BE2C (cell line): Measurements from ENCODE around the gene WSB2.

Experiments used
- DNase-seq: peaks from one replicate; pipeline ENCODE4 v3.0.0-alpha.2; 2020
- H3K27me3 ChIP-seq: fragments of 250-450 bp; sonication (Bioruptor Pico); 2 replicates; pipeline ENCODE4 v1.5.1; 2020; ENCODE audit warnings: mild to moderate bottlenecking
- H3K36me3 ChIP-seq: fragments of 250-450 bp; sonication (Bioruptor Pico); 2 replicates; pipeline ENCODE4 v1.5.1; 2020; ENCODE audit warnings: mild to moderate bottlenecking
- H3K4me1 ChIP-seq: fragments of 250-450 bp; sonication (Bioruptor Pico); 2 replicates; pipeline ENCODE4 v1.5.1; 2020
- H3K4me3 ChIP-seq: 2 replicates; pipeline ENCODE4 v1.5.1; 2011; ENCODE audit warnings: low read depth, low read length
- H3K9me3 ChIP-seq: fragments of 250-450 bp; sonication (Bioruptor Pico); 2 replicates; pipeline ENCODE4 v1.5.1; 2020
- TF ChIP-seq, protein P1 (sequence below): IDR thresholded peaks from 2 replicates; pipeline ENCODE4 v1.5.1; 2012; ENCODE audit warnings: mild to moderate bottlenecking, low read depth, low read length

Gene WSB2

DNA sequence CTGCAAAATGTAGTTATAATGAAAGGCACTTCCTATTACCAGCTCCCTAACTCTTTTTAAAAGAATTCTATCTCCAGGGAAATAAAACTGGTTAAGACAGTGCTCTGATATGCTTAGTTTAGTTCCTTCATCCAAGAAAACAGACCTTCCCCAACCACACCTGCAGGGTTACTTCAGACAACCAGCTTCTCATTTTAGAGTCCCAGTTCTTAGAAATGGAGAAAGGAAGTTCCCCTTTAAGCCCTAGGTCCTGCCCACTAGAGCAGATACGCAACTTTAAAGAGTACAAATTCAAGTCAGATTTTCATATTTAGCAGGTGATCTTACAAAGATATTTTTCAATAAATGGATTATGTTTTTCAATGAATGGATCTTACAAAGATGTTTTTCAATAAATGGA, 4.4 kb upstream of the WSB2 start:
- no peak for DNase-seq
- Histone ChIP-seq H3K36me3 (no peaks in the 10 kb centered on the region), H3K4me1 (no peaks in the 10 kb centered on the region)

DNA sequence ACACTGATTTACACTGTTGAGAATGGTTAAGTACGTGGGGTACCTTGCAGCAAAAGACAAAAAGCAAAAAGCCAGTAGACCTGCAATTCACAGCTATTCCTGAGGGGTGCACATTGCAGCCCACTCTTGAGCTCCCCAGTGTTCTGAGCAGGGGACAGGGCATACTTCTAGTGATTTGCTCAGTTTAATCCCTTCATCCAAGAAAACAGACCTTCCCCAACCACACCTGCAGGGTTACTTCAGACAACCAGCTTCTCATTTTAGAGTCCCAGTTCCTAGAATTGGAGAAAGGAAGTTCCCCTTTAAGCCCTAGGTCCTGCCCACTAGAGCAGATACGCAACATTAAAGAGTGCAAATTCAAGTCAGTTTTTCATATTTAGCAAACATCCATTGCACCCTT, 3.6 kb upstream of the WSB2 start:
- H3K9me3 ChIP-seq = no peaks in the 10 kb centered on the region
- H3K4me1 ChIP-seq = no peaks in the 10 kb centered on the region
- no peaks in the 10 kb centered on the region for H3K27me3 ChIP-seq
- H3K4me3 ChIP-seq = no peak overlapping the region
- TF ChIP-seq, protein P1, sequence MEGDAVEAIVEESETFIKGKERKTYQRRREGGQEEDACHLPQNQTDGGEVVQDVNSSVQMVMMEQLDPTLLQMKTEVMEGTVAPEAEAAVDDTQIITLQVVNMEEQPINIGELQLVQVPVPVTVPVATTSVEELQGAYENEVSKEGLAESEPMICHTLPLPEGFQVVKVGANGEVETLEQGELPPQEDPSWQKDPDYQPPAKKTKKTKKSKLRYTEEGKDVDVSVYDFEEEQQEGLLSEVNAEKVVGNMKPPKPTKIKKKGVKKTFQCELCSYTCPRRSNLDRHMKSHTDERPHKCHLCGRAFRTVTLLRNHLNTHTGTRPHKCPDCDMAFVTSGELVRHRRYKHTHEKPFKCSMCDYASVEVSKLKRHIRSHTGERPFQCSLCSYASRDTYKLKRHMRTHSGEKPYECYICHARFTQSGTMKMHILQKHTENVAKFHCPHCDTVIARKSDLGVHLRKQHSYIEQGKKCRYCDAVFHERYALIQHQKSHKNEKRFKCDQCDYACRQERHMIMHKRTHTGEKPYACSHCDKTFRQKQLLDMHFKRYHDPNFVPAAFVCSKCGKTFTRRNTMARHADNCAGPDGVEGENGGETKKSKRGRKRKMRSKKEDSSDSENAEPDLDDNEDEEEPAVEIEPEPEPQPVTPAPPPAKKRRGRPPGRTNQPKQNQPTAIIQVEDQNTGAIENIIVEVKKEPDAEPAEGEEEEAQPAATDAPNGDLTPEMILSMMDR = peak; percentile 29; the same call in 1 of the 2 replicates
- no peaks in the 10 kb centered on the region for H3K36me3 ChIP-seq
- DNase-seq = no peak

More for the DNA sequence above, 4.4 kb upstream of the WSB2 start:
- no peak overlapping the region for H3K4me3 ChIP-seq
- TF ChIP-seq, protein P1 = no peak
- no peaks in the 10 kb centered on the region for H3K9me3 ChIP-seq
- no peaks in the 10 kb centered on the region for H3K27me3 ChIP-seq

DNA sequence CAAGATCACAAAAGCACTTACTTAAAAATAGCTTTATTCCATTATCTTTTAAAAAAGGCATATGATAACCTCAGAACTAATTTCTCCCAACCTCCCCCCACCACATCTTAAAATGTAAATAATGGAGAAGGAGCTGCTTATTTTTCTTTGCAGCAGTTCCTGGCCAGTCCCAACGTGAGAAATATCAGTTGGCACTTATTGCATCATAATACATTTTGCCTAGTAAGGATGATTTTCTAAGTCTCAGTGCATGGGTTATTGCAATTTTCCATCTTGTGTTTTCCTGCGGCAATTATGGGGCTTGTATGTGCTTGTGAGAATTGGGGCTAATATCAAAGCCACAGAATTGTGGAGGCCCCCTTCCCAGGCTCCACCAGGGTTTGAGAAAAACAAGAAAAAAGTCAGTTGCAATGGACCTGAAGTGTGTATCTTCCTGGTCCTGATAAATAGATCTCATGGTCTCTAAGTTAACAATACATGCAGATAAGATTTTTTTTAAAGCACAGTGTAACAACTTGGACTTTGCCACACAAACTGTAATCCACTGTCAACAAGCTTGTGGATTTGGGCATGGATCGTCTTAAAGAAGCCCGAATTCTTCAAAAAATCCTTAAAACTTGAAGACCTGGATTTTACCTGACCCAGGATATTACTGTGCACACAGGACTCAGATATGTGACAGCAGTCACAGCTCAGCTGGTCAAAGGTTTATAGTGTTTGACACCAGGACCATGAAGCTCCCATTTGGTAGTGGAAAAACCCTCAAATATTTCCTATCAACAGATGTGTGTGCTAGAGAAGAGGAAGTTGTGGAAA, 2.8 kb upstream of the WSB2 start:
- TF ChIP-seq, protein P1 = no peak
- H3K4me1 ChIP-seq = no peaks in the 10 kb centered on the region
- no peaks in the 10 kb centered on the region for H3K27me3 ChIP-seq
- H3K4me3 ChIP-seq = no peak overlapping the region
- H3K9me3 ChIP-seq = no peaks in the 10 kb centered on the region
- H3K36me3 ChIP-seq = no peaks in the 10 kb centered on the region
- no peak for DNase-seq

DNA sequence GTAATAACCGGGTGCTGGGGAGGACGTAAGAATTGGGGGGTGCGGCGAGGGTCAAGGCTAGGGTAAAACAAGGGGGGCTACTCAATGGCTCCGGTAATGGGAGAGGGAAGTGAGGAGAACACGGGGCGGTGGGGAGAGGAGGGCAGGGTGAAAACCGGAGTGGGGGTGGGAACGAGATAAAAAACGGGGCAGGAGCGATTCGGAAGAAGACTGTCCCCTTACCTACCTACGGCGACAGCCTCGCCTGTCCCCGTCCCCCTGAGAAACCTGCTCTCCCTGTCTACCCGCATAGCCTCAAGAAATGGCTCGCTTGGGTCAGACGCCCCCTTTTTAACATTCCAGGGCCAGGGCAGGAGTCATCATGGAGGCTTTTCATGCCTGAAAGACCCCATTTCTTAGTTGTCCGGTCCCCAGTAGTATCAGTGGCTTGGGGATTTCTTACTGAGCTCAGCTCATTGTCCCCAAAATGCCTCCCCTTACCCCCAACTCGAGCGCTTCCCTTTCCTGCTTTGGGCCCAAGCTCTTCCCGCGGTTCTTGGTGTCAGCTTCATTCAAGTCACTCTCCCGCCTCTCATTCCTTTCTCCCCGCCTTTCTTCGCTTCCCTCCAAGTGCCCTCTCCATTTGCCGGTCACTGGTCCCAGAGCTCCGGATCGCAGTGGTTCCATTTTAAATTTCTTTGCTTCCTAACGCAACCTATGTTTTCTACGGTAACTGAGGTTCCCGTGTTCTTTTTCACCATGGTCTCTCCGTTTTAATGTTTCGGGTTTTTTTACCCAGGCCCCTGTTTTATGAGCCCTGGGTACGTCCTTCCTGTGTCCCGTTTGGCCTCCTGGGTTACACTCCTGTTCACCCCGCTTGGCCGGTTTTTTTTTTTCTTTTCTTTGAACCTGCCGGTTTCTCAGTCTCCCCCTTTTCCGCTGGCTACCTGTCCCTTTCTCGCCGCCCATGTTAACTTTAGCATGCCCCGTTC, 1.2 kb upstream of the WSB2 start:
- TF ChIP-seq, protein P1 = no peak
- Histone ChIP-seq H3K9me3 (no peaks in the 10 kb centered on the region), H3K4me3 (peak overlapping the region; percentile 68), H3K4me1 (no peaks in the 10 kb centered on the region), H3K27me3 (no peaks in the 10 kb centered on the region), H3K36me3 (no peaks in the 10 kb centered on the region)
- no peak for DNase-seq

DNA sequence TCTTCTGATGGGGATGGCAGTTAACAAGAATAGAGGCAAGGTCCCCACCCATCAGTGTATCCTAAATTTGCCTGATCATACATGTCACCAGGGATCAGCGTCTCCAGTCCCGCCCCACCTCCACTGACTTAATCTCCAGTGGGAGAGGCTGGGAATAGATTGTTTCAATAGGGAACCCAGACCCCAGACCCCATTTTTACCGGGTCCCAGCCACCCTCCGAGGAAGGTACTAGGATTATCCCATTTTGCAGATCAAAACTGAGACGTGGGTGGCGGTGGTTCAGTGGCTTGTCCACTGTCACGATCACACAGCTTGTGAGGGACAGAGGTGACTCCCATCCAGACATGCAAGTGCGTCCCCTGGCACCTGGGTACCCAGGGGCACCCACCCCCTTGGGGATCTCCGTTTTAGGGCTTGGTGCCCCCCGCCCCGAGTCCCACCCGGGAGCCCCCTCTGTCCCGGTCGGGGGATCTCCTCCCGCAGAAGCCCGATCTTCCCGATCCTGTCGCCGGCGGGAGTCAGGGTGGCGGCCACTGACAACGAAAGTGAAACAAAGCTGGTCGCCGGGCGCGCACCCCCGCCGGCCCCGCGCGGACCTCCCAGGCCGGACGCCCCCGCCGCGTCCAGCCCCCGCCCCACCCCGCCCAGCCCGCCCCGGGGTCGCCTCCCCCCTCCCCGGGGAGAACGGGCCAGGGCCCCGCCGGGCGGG, 523 bp downstream of the WSB2 start:
- DNase-seq = peak; percentile 37
- Histone ChIP-seq H3K27me3 (no peaks in the 10 kb centered on the region), H3K9me3 (no peaks in the 10 kb centered on the region), H3K4me3 (peak overlapping the region; percentile 75), H3K36me3 (no peaks in the 10 kb centered on the region), H3K4me1 (no peaks in the 10 kb centered on the region)
- TF ChIP-seq, protein P1 = no peak
